ENCODE data around the gene TMUB2. TPM values are rescaled to one million over a fixed set of nuclear protein-coding genes. Genes with fewer than 3 reads are reported as not detected.

Gene TMUB2
- total and polyA plus RNA-seq, 9 of the 15 experiments (the other 6 are each of a cell fraction or from before 2014, with no cell fraction given): 4.1 to 29.8 (median 16.3) TPM

- no peak for TF ChIP-seq COPS2 (conservative IDR thresholded peaks at IDR 0.05)
- TF ChIP-seq ZNF696 (CRISPR knock-in tag; conservative IDR thresholded peaks at IDR 0.05): no peak
- peak; percentile 12 for TF ChIP-seq ZFP36 (IDR thresholded peaks at IDR 0.05; ENCODE audit: low read depth, low read length, partially characterized antibody)
- TF ChIP-seq SMARCA4 (IDR thresholded peaks at IDR 0.05): peak; percentile 85
- peak; percentile 80 for TF ChIP-seq NEUROD1 (IDR thresholded peaks at IDR 0.05; ENCODE audit: borderline replicate concordance, low read depth, low read length, partially characterized antibody)
- 0 out of 2 replicates have a peak, but pooled peaks have one; percentile 7 for TF ChIP-seq EHMT2 (IDR thresholded peaks at IDR 0.05)
- TF ChIP-seq BCLAF1 (IDR thresholded peaks at IDR 0.05; ENCODE audit: borderline replicate concordance in 1 of 2, control insufficient read depth in 1 of 2, low read depth in 2 of 2, low read length in 1 of 2): 0 out of 4 replicates have a peak, but pooled peaks of 1 of the 2 experiments have one; percentile 60
- peak; percentile 98 for TF ChIP-seq FOSL1 (tag; conservative IDR thresholded peaks at IDR 0.05)
- 0 out of 2 replicates have a peak, but pooled peaks have one; percentile 23 for TF ChIP-seq ZNF23 (CRISPR knock-in tag; IDR thresholded peaks at IDR 0.05)
- TF ChIP-seq, protein P1, sequence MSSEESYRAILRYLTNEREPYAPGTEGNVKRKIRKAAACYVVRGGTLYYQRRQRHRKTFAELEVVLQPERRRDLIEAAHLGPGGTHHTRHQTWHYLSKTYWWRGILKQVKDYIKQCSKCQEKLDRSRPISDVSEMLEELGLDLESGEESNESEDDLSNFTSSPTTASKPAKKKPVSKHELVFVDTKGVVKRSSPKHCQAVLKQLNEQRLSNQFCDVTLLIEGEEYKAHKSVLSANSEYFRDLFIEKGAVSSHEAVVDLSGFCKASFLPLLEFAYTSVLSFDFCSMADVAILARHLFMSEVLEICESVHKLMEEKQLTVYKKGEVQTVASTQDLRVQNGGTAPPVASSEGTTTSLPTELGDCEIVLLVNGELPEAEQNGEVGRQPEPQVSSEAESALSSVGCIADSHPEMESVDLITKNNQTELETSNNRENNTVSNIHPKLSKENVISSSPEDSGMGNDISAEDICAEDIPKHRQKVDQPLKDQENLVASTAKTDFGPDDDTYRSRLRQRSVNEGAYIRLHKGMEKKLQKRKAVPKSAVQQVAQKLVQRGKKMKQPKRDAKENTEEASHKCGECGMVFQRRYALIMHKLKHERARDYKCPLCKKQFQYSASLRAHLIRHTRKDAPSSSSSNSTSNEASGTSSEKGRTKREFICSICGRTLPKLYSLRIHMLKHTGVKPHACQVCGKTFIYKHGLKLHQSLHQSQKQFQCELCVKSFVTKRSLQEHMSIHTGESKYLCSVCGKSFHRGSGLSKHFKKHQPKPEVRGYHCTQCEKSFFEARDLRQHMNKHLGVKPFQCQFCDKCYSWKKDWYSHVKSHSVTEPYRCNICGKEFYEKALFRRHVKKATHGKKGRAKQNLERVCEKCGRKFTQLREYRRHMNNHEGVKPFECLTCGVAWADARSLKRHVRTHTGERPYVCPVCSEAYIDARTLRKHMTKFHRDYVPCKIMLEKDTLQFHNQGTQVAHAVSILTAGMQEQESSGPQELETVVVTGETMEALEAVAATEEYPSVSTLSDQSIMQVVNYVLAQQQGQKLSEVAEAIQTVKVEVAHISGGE (CRISPR knock-in tag; IDR thresholded peaks at IDR 0.05): no peak
- TF ChIP-seq, protein P2, sequence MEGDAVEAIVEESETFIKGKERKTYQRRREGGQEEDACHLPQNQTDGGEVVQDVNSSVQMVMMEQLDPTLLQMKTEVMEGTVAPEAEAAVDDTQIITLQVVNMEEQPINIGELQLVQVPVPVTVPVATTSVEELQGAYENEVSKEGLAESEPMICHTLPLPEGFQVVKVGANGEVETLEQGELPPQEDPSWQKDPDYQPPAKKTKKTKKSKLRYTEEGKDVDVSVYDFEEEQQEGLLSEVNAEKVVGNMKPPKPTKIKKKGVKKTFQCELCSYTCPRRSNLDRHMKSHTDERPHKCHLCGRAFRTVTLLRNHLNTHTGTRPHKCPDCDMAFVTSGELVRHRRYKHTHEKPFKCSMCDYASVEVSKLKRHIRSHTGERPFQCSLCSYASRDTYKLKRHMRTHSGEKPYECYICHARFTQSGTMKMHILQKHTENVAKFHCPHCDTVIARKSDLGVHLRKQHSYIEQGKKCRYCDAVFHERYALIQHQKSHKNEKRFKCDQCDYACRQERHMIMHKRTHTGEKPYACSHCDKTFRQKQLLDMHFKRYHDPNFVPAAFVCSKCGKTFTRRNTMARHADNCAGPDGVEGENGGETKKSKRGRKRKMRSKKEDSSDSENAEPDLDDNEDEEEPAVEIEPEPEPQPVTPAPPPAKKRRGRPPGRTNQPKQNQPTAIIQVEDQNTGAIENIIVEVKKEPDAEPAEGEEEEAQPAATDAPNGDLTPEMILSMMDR (IDR thresholded peaks at IDR 0.05 in 2 of 3, conservative IDR thresholded peaks at IDR 0.05 in 1 of 3; ENCODE audit: insufficient read depth in 2 of 3, low read depth in 1 of 3, low read length in 3 of 3): 0 out of 6 replicates have a peak, but pooled peaks of 1 of the 3 experiments have one; percentile 21
- TF ChIP-seq TAF9B (IDR thresholded peaks at IDR 0.05; ENCODE audit: partially characterized antibody): peak; percentile 88
- TF ChIP-seq JUNB (CRISPR knock-in tag; conservative IDR thresholded peaks at IDR 0.05): peak; percentile 35; the same call in 1 of the 2 replicates
- TF ChIP-seq NFIC (IDR thresholded peaks at IDR 0.05): 0 out of 2 replicates have a peak, but pooled peaks have one; percentile 18
- TF ChIP-seq EP300 (IDR thresholded peaks at IDR 0.05; ENCODE audit: low read length): peak; percentile 53; the same call in 1 of the 2 replicates
- TF ChIP-seq VEZF1 (CRISPR knock-in tag; IDR thresholded peaks at IDR 0.05): peak; percentile 93
Observed at GRCh38 chr17:44137891-44138709, 48.7 kb upstream of the TMUB2 start (continued).

Measured in K562 (cell line).